ENCODE measurements around the gene HOXB13. TPM values are rescaled to one million over a fixed set of nuclear protein-coding genes. Genes with fewer than 3 reads are reported as not detected.

HOXB13 gene
- total RNA-seq: under 0.01 TPM in 1 of 2 replicates, not detected in the other

DNA sequence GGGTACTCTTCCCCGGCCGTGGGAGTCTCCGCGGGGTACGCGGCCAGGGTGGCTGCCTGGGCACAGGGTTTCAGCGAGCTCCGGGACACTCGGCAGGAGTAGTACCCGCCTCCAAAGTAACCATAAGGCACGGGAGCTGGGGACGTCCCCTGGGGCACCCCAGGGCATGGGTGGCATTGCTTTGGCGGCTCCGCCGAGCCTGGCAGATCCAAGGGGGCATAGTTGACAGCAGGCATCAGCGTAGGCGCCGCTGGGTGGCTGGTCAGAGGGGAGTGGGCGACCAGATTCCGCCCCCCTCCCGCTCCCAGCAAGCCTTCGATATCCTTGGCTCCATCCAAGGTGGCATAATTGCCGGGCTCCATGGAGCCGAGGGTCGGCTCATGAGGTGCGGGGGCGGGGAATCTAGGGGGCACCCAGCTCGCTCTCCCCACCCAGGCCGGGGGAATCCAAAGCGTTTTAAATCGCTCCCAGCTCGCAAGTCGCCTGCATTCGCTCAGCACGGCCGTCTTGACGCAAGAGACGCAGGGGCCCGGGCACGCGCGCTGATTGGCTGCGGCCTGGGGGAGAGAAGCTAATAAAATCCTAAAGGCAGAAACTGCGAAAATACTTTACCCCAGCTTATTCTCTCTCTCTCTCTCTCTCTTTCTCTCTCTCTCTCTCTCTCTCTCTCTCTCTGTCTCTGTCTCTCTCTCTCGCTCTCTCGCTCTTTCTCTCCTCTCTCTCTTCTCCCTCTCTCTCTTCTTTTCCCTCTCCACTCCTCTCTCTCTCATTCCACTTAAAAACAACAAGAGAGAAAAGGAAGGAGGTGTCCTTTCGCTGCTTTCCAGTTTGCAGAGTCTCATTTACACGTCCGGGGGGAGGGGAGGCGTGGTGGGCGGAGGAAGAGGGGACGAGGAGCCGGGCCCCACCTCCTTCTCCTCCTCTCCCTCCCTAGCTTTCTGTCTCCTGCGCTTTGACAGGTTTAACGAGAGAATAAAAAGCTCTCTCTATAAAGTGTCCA lies at the start of gene HOXB13:
Gene HOXB13 (minus strand): TSS at position 519 of the 1,000 bp plus-strand sequence. CDS start 157 bp downstream, at position 362.

DNA sequence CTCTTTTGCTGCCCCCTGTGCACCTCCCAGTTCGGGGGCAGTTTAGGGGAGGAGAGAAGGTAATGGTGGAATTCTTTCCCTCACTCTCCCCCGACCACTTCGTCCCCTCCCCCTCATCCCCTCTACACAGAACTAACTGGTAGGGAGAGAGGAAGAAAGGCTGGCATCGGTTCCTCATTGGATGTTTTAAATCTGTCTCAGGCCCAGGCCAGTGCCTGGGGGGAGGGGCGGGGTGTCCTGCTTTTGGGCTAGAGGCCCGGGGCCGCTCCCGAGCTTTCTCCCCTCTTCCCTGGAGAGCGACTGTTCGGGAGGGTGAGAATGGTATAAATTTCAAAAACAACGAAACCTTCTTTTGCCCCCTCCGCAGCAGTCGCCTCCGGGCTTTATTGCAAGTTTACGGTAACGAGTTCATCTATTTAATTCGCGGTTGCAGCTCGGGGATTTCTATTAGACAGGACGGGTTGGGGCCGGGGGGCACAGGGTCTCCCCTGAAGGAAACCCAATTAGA lies 5.6 kb downstream of the HOXB13 start, which contains the start of gene PRAC2:
Gene PRAC2 (plus strand): TSS at position 271 of the 508 bp plus-strand sequence. CDS start 1,226 bp downstream, outside the sequence.

DNA sequence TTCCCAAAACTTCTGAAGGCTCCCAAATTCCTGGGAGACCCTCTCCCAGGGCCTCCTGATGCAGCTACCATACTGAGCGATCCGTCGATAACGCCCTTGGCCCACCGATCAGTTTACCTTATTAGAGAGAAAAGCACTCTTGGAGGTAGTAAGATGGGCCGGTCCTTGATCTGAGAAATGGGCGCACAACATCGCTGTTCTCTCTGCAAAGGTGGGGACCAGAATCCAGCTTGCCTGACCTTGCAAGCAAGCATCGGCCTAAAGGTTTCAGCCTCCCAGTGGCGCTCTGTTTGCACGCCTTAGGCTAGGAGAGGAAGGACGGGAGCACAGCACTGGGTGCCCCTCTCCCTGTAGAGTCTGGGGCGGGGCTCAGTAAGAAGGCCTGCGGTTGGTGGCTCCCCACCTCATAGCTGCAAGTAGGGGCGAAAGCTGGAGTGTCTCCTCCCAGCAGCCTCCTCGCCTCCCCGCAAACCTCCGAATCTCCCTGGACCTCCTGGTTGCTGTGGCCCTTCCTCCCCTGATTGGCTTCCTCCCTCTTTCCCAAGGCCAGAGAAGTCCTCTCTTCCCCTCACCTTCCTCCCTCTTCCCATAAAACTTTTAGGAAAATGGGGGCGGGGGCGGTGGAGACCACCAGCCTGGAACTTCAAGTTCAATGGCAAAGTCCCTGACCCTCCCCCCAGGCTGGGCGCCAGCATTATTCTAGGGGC lies 6.2 kb downstream of the HOXB13 start, which contains the start of gene PRAC1:
Gene PRAC1 (minus strand): TSS at position 318 of the 707 bp plus-strand sequence. CDS start 126 bp downstream, at position 192.

Small RNA genes within 50 kb of the gene (small RNA-seq; reads per million reads assigned to genes)
- gene AC091179.2: not detected
- not detected for gene COX6B1P2
- not detected for gene MIR3185
- gene RF02132: not detected
- not detected for gene RF02133
- gene RN7SL125P: not detected

Other genes starting within 250 kb of the HOXB13 start
- not detected in 2 replicates for gene HOXB1, start 197.7 kb downstream of the HOXB13 start, total RNA-seq
- gene HOXB2, start 183.6 kb downstream of the HOXB13 start, total RNA-seq: 0.26 and 0.97 TPM in 2 replicates
- under 0.01 TPM in 1 of 2 replicates, not detected in the other for gene HOXB4, start 150.4 kb downstream of the HOXB13 start, total RNA-seq
- gene HOXB3, start 138.5 kb downstream of the HOXB13 start, total RNA-seq: under 0.01 TPM in 1 of 2 replicates, not detected in the other
- gene HOXB5, start 135.0 kb downstream of the HOXB13 start, total RNA-seq: not detected in 2 replicates
- not detected in 2 replicates for gene HOXB6, start 123.8 kb downstream of the HOXB13 start, total RNA-seq
- gene HOXB7, start 117.7 kb downstream of the HOXB13 start, total RNA-seq: 0.13 TPM in 1 of 2 replicates, not detected in the other
- gene HOXB8, start 113.5 kb downstream of the HOXB13 start, total RNA-seq: not detected in 2 replicates
- gene HOXB9, start 102.4 kb downstream of the HOXB13 start, total RNA-seq: not detected in 2 replicates
- not detected in 2 replicates for gene PRAC1, start 6.2 kb downstream of the HOXB13 start, total RNA-seq
- gene PRAC2, start 5.6 kb downstream of the HOXB13 start, total RNA-seq: not detected in 2 replicates
- not detected in 2 replicates for gene TTLL6, start 88.5 kb upstream of the HOXB13 start, total RNA-seq
- 90.9 and 91.7 TPM in 2 replicates for gene CALCOCO2, start 102.3 kb upstream of the HOXB13 start, total RNA-seq
- gene ATP5MC1, start 164.0 kb upstream of the HOXB13 start, total RNA-seq: 47.8 and 65.4 TPM in 2 replicates
- gene UBE2Z, start 179.7 kb upstream of the HOXB13 start, total RNA-seq: 84.0 and 98.7 TPM in 2 replicates
- 78.4 and 95.3 TPM in 2 replicates for gene SNF8, start 216.1 kb upstream of the HOXB13 start, total RNA-seq
- gene GIP, start 239.8 kb upstream of the HOXB13 start, total RNA-seq: not detected in 2 replicates